ENCODE results near the gene PLXNA1.

DNA sequence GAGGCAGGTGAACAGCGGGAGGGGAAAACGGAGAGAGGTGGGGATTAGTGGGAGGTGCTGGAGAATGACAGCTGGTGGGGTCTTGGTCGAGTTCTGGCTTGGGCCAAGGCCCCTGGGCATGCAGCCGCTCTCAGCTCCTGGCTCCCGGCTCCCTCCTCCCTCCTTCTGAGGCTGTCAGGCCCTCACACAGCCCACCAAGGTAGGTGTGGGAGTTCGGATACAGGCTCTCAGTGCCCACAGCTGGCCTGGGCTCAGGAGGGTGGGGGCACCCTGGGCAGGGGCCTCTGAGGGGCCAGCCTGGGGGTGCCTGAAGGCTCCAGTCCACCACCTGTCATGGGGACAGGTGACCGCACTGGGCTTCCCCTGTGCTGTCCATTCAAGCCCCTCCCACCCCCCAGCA, 39.9 kb downstream of the PLXNA1 start:
- TF ChIP-seq CTCF (IDR thresholded peaks at IDR 0.05; ENCODE audit: insufficient read depth, low read length) (no peak), POLR2AphosphoS5 (IDR thresholded peaks at IDR 0.05; ENCODE audit: low read depth) (no peak), GABPA (IDR thresholded peaks at IDR 0.05; ENCODE audit: low read depth) (no peak)

Data from HL-60 (cell line).